Keratinocyte (primary cell): ENCODE measurements around the gene KIF20A. TPM values are rescaled to one million over a fixed set of nuclear protein-coding genes. Genes with fewer than 3 reads are reported as not detected.

Experiments used
- DNase-seq: peaks from one replicate; pipeline ENCODE4 v3.0.0-alpha.2; 2011; ENCODE audit warnings: low read depth, missing footprints, low spot score
- FAIRE-seq: peaks from 2 replicates; lab custom pipeline; 2011; peaks lifted over from hg19 to GRCh38; lab: Jason Lieb, UNC
- H2AFZ ChIP-seq: 2 replicates; pipeline ENCODE4 v1.6.0; 2012; ENCODE audit warnings: low read length, control low read depth, inconsistent platforms; ENCODE audit not compliant: control insufficient read depth
- H3K27ac ChIP-seq: 2 replicates; pipeline ENCODE4 v1.5.1; 2011; ENCODE audit warnings: low read length; ENCODE audit not compliant: control insufficient read depth, insufficient read depth
- H3K27me3 ChIP-seq: 3 replicates; pipeline ENCODE4 v1.6.0; 2011; ENCODE audit warnings: low read length; ENCODE audit not compliant: control insufficient read depth, insufficient read depth; ENCODE audit errors: extremely low read depth
- H3K36me3 ChIP-seq, 2 experiments: 2 replicates in 1 of 2; 3 replicates in 1 of 2; pipeline ENCODE4 v1.5.1; 2011; ENCODE audit warnings: low read length in 2 of 2, mild to moderate bottlenecking in 1 of 2; ENCODE audit not compliant: control insufficient read depth in 2 of 2, insufficient read depth in 2 of 2; ENCODE audit errors: extremely low read depth in 1 of 2
- H3K4me1 ChIP-seq: 3 replicates; pipeline ENCODE4 v1.5.1; 2011; ENCODE audit warnings: low read length; ENCODE audit not compliant: control insufficient read depth, insufficient read depth; ENCODE audit errors: extremely low read depth
- H3K4me2 ChIP-seq: 3 replicates; pipeline ENCODE4 v1.6.0; 2011; ENCODE audit warnings: low read depth, low read length; ENCODE audit not compliant: control insufficient read depth, insufficient read depth; ENCODE audit errors: extremely low read depth
- H3K4me3 ChIP-seq, 3 experiments: fragments of 200-600 bp in 1 of 3; sonication (generic) in 1 of 3; 2 replicates in 2 of 3; 3 replicates in 1 of 3; pipeline ENCODE4 v1.5.1; 2011 to 2016; ENCODE audit warnings: low read length in 3 of 3, mild to moderate bottlenecking in 3 of 3, control low read depth in 2 of 3, inconsistent platforms in 1 of 3, low read depth in 1 of 3, mixed read lengths in 1 of 3, mixed run types in 1 of 3, moderate library complexity in 1 of 3; ENCODE audit not compliant: control insufficient read depth in 2 of 3, insufficient read depth in 2 of 3; ENCODE audit errors: extremely low read depth in 1 of 3
- H3K79me2 ChIP-seq: 2 replicates; pipeline ENCODE4 v1.6.0; 2012; ENCODE audit warnings: low read length; ENCODE audit not compliant: control insufficient read depth, insufficient read depth
- H3K9ac ChIP-seq: 3 replicates; pipeline ENCODE4 v1.6.0; 2011; ENCODE audit warnings: low read length; ENCODE audit not compliant: control insufficient read depth, insufficient read depth; ENCODE audit errors: extremely low read depth
- H3K9me1 ChIP-seq: 3 replicates; pipeline ENCODE4 v1.6.0; 2011; ENCODE audit warnings: low read length; ENCODE audit not compliant: control insufficient read depth, insufficient read depth; ENCODE audit errors: extremely low read depth
- H3K9me3 ChIP-seq: 2 replicates; pipeline ENCODE4 v1.5.1; 2012; ENCODE audit warnings: low read depth, low read length; ENCODE audit not compliant: control insufficient read depth
- H4K20me1 ChIP-seq: 3 replicates; pipeline ENCODE4 v1.6.0; 2011; ENCODE audit warnings: low read length; ENCODE audit not compliant: control insufficient read depth, insufficient read depth; ENCODE audit errors: extremely low read depth
- EZH2 ChIP-seq: IDR thresholded peaks from one replicate; pipeline ENCODE4 v1.6.1; 2012; ENCODE audit warnings: inconsistent platforms, mild to moderate bottlenecking, low read length, moderate library complexity
- dilution Hi-C: fragments of 300-500 bp; cut with MboI; formaldehyde crosslinking; loops from one replicate; pipeline ENCODE4 v1.7.0; 2020; ENCODE audit warnings: low sequenced_read_pairs; ENCODE audit not compliant: extremely low pct_ligation_motif_present
- polyA plus RNA-seq, 5 experiments: library from polyadenylated mRNA; depleted of rRNA in 3 of 5; stranded (reverse) in 3 of 5; stranded (forward) in 1 of 5; unstranded in 1 of 5; fragments of >200 nt; gene quantifications; 1 replicate in 1 of 5; 2 replicates in 3 of 5; 3 replicates in 1 of 5; pipeline versions ENCODE4 v1.2.1 to v1.2.3, GENCODE V29; 2011 to 2012; ENCODE audit warnings: missing spikeins in 2 of 5, low read depth in 1 of 5, low replicate concordance in 1 of 5
- TF ChIP-seq, protein P1 (sequence below), 3 experiments: IDR thresholded peaks in 1 of 3; conservative IDR thresholded peaks in 1 of 3; optimal IDR thresholded peaks in 1 of 3; 2 replicates in 2 of 3; 3 replicates in 1 of 3; pipeline versions ENCODE3 to v1.5.1; 2011; ENCODE audit warnings: low read length in 3 of 3, mild to moderate bottlenecking in 3 of 3, moderate library complexity in 2 of 3, control low read depth in 1 of 3, inconsistent platforms in 1 of 3; ENCODE audit not compliant: insufficient read depth in 2 of 3; ENCODE audit errors: extremely low read depth in 1 of 3

The KIF20A gene
- polyA plus RNA-seq, 1 donor (not counting 4 experiments of a cell fraction or from before 2014, with no cell fraction given), result 17.1 TPM

DNA sequence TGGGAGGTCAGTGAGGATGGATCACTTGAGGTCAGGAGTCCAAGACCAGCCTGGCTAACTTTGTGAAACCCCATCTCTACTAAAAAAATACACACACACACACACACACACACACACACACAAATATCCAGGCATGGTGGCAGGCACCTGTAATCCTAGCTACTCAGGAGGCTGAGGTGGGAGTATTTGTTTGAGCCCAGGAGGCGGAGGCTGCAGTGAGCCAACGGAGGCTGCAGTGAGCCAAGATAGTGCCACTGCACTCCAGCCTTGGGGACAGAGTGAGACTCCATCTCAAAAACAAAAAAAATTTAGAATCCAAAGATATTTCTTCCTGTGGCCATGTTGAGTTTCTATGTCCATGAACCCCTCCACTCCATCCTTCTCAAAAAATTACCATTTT, 55.7 kb downstream of the KIF20A start:
- Histone ChIP-seq H4K20me1 (no peaks in the 10 kb centered on the region), H2AFZ (no peak overlapping the region), H3K9me3 (no peaks in the 10 kb centered on the region), H3K4me3 (no peak overlapping the region), H3K9ac (no peak overlapping the region), H3K36me3 (no peaks in the 10 kb centered on the region), H3K79me2 (no peaks in the 10 kb centered on the region), H3K9me1 (no peaks in the 10 kb centered on the region), H3K4me1 (peaks cover 10% of the 10 kb centered on the region), H3K27me3 (peaks cover 4% of the 10 kb centered on the region), H3K27ac (no peak overlapping the region), H3K4me2 (no peak overlapping the region)
- dilution Hi-C loops, result no loop called here
- TF ChIP-seq, protein P1, sequence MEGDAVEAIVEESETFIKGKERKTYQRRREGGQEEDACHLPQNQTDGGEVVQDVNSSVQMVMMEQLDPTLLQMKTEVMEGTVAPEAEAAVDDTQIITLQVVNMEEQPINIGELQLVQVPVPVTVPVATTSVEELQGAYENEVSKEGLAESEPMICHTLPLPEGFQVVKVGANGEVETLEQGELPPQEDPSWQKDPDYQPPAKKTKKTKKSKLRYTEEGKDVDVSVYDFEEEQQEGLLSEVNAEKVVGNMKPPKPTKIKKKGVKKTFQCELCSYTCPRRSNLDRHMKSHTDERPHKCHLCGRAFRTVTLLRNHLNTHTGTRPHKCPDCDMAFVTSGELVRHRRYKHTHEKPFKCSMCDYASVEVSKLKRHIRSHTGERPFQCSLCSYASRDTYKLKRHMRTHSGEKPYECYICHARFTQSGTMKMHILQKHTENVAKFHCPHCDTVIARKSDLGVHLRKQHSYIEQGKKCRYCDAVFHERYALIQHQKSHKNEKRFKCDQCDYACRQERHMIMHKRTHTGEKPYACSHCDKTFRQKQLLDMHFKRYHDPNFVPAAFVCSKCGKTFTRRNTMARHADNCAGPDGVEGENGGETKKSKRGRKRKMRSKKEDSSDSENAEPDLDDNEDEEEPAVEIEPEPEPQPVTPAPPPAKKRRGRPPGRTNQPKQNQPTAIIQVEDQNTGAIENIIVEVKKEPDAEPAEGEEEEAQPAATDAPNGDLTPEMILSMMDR (optimal IDR thresholded peaks at IDR 0.05 in 1 of 3, IDR thresholded peaks at IDR 0.05 in 1 of 3, conservative IDR thresholded peaks at IDR 0.05 in 1 of 3; ENCODE audit: extremely low read depth in 1 of 3, insufficient read depth in 2 of 3, low read length in 3 of 3), result no peak
- TF ChIP-seq EZH2, result no peak
- DNase-seq (no peak), FAIRE-seq (no peak)

Other genes with a start within 250 kb of the KIF20A start
- gene FAM13B, start 146.0 kb upstream of the KIF20A start, polyA plus RNA-seq, result 7.4 to 12.9 TPM (median 9.1 TPM) in 3 replicates
- gene WNT8A, start 95.1 kb upstream of the KIF20A start, polyA plus RNA-seq, result not detected in 3 replicates
- gene NME5, start 39.7 kb upstream of the KIF20A start, polyA plus RNA-seq, result 0.05 to 0.14 TPM (median 0.13 TPM) in 3 replicates
- gene BRD8, start 482 bp upstream of the KIF20A start, polyA plus RNA-seq, result 24.4 to 36.4 TPM (median 27.4 TPM) in 3 replicates
- gene CDC23, start 34.2 kb downstream of the KIF20A start, polyA plus RNA-seq, result 26.4 to 40.2 TPM (median 33.2 TPM) in 3 replicates
- gene GFRA3, start 95.5 kb downstream of the KIF20A start, polyA plus RNA-seq, result not detected in 3 replicates
- gene CDC25C, start 152.7 kb downstream of the KIF20A start, polyA plus RNA-seq, result 1.4 to 4.7 TPM (median 3.1 TPM) in 3 replicates
- gene FAM53C, start 159.2 kb downstream of the KIF20A start, polyA plus RNA-seq, result 24.6 to 31.5 TPM (median 25.5 TPM) in 3 replicates
- 17.2 to 29.1 TPM (median 28.8 TPM) in 3 replicates for gene KDM3B, start 173.6 kb downstream of the KIF20A start, polyA plus RNA-seq